ENCODE results near the gene SLC26A11.
"Not testable (repeated sequence)": the region's sequence is repeated elsewhere in the genome, so short reads cannot be mapped to it uniquely, and the experiment has no call there.

SLC26A11 gene

GRCh38 chr17:80219763-80220053, 519 bp upstream of the SLC26A11 start:
- DNase-seq: no peak

GRCh38 chr17:80220736-80221215, 549 bp downstream of the SLC26A11 start:
- DNase-seq: no peak

GRCh38 chr17:80221351-80222105, 1.3 kb downstream of the SLC26A11 start:
- no peak for DNase-seq

- DNase-seq: no peak
These were observed 2.3 kb downstream of the SLC26A11 start for GRCh38 chr17:80222376-80223141.

GRCh38 chr17:80223142-80223815, 3.1 kb downstream of the SLC26A11 start:
- DNase-seq: no peak

- no peak for DNase-seq
These were observed 3.7 kb downstream of the SLC26A11 start for GRCh38 chr17:80223838-80224497.

- DNase-seq: no peak
These were observed 4.5 kb downstream of the SLC26A11 start for GRCh38 chr17:80224683-80225082.

GRCh38 chr17:80225230-80225629, 5.0 kb downstream of the SLC26A11 start:
- DNase-seq: no peak

- DNase-seq: no peak
These were observed 6.9 kb downstream of the SLC26A11 start for GRCh38 chr17:80227156-80227555.

GRCh38 chr17:80227666-80228065, 7.4 kb downstream of the SLC26A11 start:
- no peak for DNase-seq

GRCh38 chr17:80228477-80228876, 8.2 kb downstream of the SLC26A11 start:
- no peak for DNase-seq

- DNase-seq: no peak
These were observed 8.8 kb downstream of the SLC26A11 start for GRCh38 chr17:80229011-80229410.

GRCh38 chr17:80232438-80232837, 12.2 kb downstream of the SLC26A11 start:
- DNase-seq: no peak

- no peak for DNase-seq
These were observed 13.0 kb downstream of the SLC26A11 start for GRCh38 chr17:80233202-80233601.

GRCh38 chr17:80236911-80237310, 16.7 kb downstream of the SLC26A11 start:
- DNase-seq: no peak

- DNase-seq: no peak
These were observed 17.2 kb downstream of the SLC26A11 start for GRCh38 chr17:80237386-80237785.

- no peak for DNase-seq
These were observed 22.3 kb downstream of the SLC26A11 start for GRCh38 chr17:80242505-80242904.

GRCh38 chr17:80243526-80244433, 23.6 kb downstream of the SLC26A11 start:
- DNase-seq: no peak

GRCh38 chr17:80244448-80244847, 24.2 kb downstream of the SLC26A11 start:
- not testable (repeated sequence) for DNase-seq

GRCh38 chr17:80244871-80245509, 24.8 kb downstream of the SLC26A11 start:
- no peak for DNase-seq

- DNase-seq: no peak
These were observed 25.5 kb downstream of the SLC26A11 start for GRCh38 chr17:80245566-80246265.

Data from stimulated activated CD4-positive, alpha-beta T cell treated with anti-CD3 and anti-CD28 coated beads, Interleukin-4, amount 100 ng/mL, for 24 hours (primary cell).